OCI-LY3 (cell line): ENCODE data around the gene HTR2A.

Experiments
- H2AFZ ChIP-seq: fragments of 200-600, 300-600 bp; shearing (Covaris generic); 2 replicates; pipeline ENCODE4 v1.6.0; 2014; ENCODE audit warnings: antibody characterized with exemption, low read depth, low read length
- H3K27ac ChIP-seq: fragments of 200-600, 300-600 bp; sonication (generic); 2 replicates; pipeline ENCODE4 v1.5.1; 2014; ENCODE audit warnings: mild to moderate bottlenecking, low read length, moderate library complexity, mixed read lengths
- H3K27me3 ChIP-seq: fragments of 200-600, 300-600 bp; sonication (generic); 2 replicates; pipeline ENCODE4 v1.6.1; 2014; ENCODE audit warnings: low read depth, low read length, mixed read lengths
- H3K36me3 ChIP-seq: fragments of 200-600, 300-600 bp; sonication (generic); replicated peaks from 2 replicates; pipeline ENCODE3; 2014; ENCODE audit warnings: low read depth, low read length, mixed read lengths
- H3K4me1 ChIP-seq: fragments of 300-600, 200-600 bp; sonication (generic); 2 replicates; pipeline ENCODE4 v1.6.1; 2014; ENCODE audit warnings: low read length, mixed read lengths
- H3K4me2 ChIP-seq: fragments of 200-600, 300-600 bp; sonication (generic); 2 replicates; pipeline ENCODE4 v1.6.1; 2014; ENCODE audit warnings: low read length, mixed read lengths
- H3K4me3 ChIP-seq: fragments of 300-600, 200-600 bp; sonication (generic); 2 replicates; pipeline ENCODE4 v1.5.1; 2014; ENCODE audit warnings: antibody characterized with exemption, mild to moderate bottlenecking, low read length, moderate library complexity
- H3K79me2 ChIP-seq: fragments of 300-600, 200-600 bp; shearing (Covaris generic); 2 replicates; pipeline ENCODE4 v1.6.1; 2014; ENCODE audit warnings: mild to moderate bottlenecking, low read length, mixed read lengths
- H3K9ac ChIP-seq: fragments of 300-600, 200-600 bp; shearing (Covaris generic); 2 replicates; pipeline ENCODE4 v1.6.0; 2014; ENCODE audit warnings: mild to moderate bottlenecking, low read length, moderate library complexity
- H3K9me3 ChIP-seq: fragments of 200-600, 300-600 bp; shearing (Covaris generic); 2 replicates; pipeline ENCODE4 v1.6.1; 2014; ENCODE audit warnings: low read length, mixed read lengths; ENCODE audit not compliant: insufficient read depth
- H4K20me1 ChIP-seq: fragments of 200-600, 300-600 bp; sonication (generic); 2 replicates; pipeline ENCODE4 v1.6.1; 2016; ENCODE audit warnings: low read length, mixed read lengths; ENCODE audit not compliant: insufficient read depth
- EZH2phosphoT487 ChIP-seq: fragments of 200-600 bp; shearing (Covaris generic); IDR thresholded peaks from 2 replicates; pipeline ENCODE4 v1.6.1; 2018; ENCODE audit warnings: antibody characterized with exemption, mixed run types, low read depth
- TF ChIP-seq, protein P1 (sequence below): fragments of 200-600, 300-600 bp; sonication (generic); IDR thresholded peaks from 2 replicates; pipeline ENCODE4 v1.5.1; 2014; ENCODE audit warnings: antibody characterized with exemption, low read length, low read depth

Gene HTR2A

GRCh38 chr13:46801858-46802257 lies 95.0 kb downstream of the HTR2A start:
- Histone ChIP-seq H3K4me2 (no peak overlapping the region), H3K4me1 (peaks cover 11% of the 10 kb centered on the region), H3K27me3 (no peaks in the 10 kb centered on the region), H3K9ac (no peak overlapping the region), H2AFZ (no peak overlapping the region), H3K27ac (no peak overlapping the region), H3K9me3 (no peaks in the 10 kb centered on the region), H4K20me1 (no peaks in the 10 kb centered on the region), H3K79me2 (peaks cover 1% of the 10 kb centered on the region), H3K4me3 (no peak overlapping the region), H3K36me3 (no peaks in the 10 kb centered on the region)
- TF ChIP-seq EZH2phosphoT487 = no peak
- TF ChIP-seq, protein P1, sequence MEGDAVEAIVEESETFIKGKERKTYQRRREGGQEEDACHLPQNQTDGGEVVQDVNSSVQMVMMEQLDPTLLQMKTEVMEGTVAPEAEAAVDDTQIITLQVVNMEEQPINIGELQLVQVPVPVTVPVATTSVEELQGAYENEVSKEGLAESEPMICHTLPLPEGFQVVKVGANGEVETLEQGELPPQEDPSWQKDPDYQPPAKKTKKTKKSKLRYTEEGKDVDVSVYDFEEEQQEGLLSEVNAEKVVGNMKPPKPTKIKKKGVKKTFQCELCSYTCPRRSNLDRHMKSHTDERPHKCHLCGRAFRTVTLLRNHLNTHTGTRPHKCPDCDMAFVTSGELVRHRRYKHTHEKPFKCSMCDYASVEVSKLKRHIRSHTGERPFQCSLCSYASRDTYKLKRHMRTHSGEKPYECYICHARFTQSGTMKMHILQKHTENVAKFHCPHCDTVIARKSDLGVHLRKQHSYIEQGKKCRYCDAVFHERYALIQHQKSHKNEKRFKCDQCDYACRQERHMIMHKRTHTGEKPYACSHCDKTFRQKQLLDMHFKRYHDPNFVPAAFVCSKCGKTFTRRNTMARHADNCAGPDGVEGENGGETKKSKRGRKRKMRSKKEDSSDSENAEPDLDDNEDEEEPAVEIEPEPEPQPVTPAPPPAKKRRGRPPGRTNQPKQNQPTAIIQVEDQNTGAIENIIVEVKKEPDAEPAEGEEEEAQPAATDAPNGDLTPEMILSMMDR = no peak

- peaks cover 28% of the 10 kb centered on the region for H3K79me2 ChIP-seq
- no peak overlapping the region for H3K4me3 ChIP-seq
- H3K36me3 ChIP-seq = peaks cover 3% of the 10 kb centered on the region
- no peak overlapping the region for H2AFZ ChIP-seq
- H3K4me1 ChIP-seq = peaks cover 21% of the 10 kb centered on the region
- no peak overlapping the region for H3K27ac ChIP-seq
- no peaks in the 10 kb centered on the region for H4K20me1 ChIP-seq
- H3K9me3 ChIP-seq = no peaks in the 10 kb centered on the region
- no peak for TF ChIP-seq EZH2phosphoT487
- TF ChIP-seq, protein P1 = no peak
- H3K9ac ChIP-seq = no peak overlapping the region
- no peaks in the 10 kb centered on the region for H3K27me3 ChIP-seq
- H3K4me2 ChIP-seq = no peak overlapping the region
Observed at GRCh38 chr13:46799139-46799538, 97.7 kb downstream of the HTR2A start.

GRCh38 chr13:46797501-46798237 lies 99.2 kb downstream of the HTR2A start:
- H3K4me3 ChIP-seq = peak overlapping the region; percentile 87
- peak overlapping the region; percentile 77 for H3K27ac ChIP-seq
- no peaks in the 10 kb centered on the region for H3K9me3 ChIP-seq
- TF ChIP-seq, protein P1 = no peak
- no peak for TF ChIP-seq EZH2phosphoT487
- H2AFZ ChIP-seq = peak overlapping the region; percentile 64
- H3K4me2 ChIP-seq = peak overlapping the region; percentile 71
- H3K9ac ChIP-seq = peak overlapping the region; percentile 98
- peaks cover 43% of the 10 kb centered on the region for H3K79me2 ChIP-seq
- H3K27me3 ChIP-seq = no peaks in the 10 kb centered on the region
- H3K36me3 ChIP-seq = peaks cover 7% of the 10 kb centered on the region
- H3K4me1 ChIP-seq = peaks cover 21% of the 10 kb centered on the region
- no peaks in the 10 kb centered on the region for H4K20me1 ChIP-seq

- H3K27me3 ChIP-seq = no peaks in the 10 kb centered on the region
- H2AFZ ChIP-seq = peak within 1 kb of the TSS; percentile 79
- peaks cover 21% of the 10 kb centered on the region for H3K4me1 ChIP-seq
- peak within 1 kb of the TSS; percentile 77 for H3K27ac ChIP-seq
- peak within 1 kb of the TSS; percentile 87 for H3K4me3 ChIP-seq
- TF ChIP-seq, protein P1 = 0 out of 2 replicates have a peak, but pooled peaks have one; percentile 13
- no peak for TF ChIP-seq EZH2phosphoT487
- H4K20me1 ChIP-seq = no peaks in the 10 kb centered on the region
- peaks cover 7% of the 10 kb centered on the region for H3K36me3 ChIP-seq
- H3K79me2 ChIP-seq = peaks cover 47% of the 10 kb centered on the region
- H3K9me3 ChIP-seq = no peaks in the 10 kb centered on the region
- peak within 1 kb of the TSS; percentile 98 for H3K9ac ChIP-seq
- peak within 1 kb of the TSS; percentile 71 for H3K4me2 ChIP-seq
Observed at GRCh38 chr13:46796515-46797474, 100.1 kb downstream of the HTR2A start, which contains the start of gene ESD. TSS of gene ESD (minus strand) at chr13:46797161. CDS start at chr13:46791413, 5,748 bp downstream.
